HEK293 (cell line): ENCODE measurements around the gene UTS2.

Experiments used
- CTCF ChIA-PET: fragments of 350-600 bp; formaldehyde crosslinking; extraction: SDS; loops from one replicate; lab custom pipeline; 2021; ENCODE audit warnings: antibody characterized with exemption; lab: Yijun Ruan, JAX
- POLR2A ChIA-PET: fragments of 300-600 bp; formaldehyde crosslinking; extraction: SDS; loops from one replicate; lab custom pipeline; 2020; ENCODE audit warnings: antibody characterized with exemption, inconsistent platforms; lab: Yijun Ruan, JAX
- H3K27ac ChIP-seq: fragments of 200-500 bp; sonication (Bioruptor generic); 2 replicates; pipeline ENCODE4 v1.5.1; 2014; ENCODE audit warnings: low read depth, low read length, control low read depth, inconsistent platforms; ENCODE audit errors: extremely low read depth
- H3K36me3 ChIP-seq, 2 experiments: fragments of 200-500 bp in 1 of 2; sonication (Bioruptor generic) in 1 of 2; 1 replicate in 1 of 2; 2 replicates in 1 of 2; pipeline ENCODE4 v1.5.1; 2014 to 2017; ENCODE audit warnings: inconsistent platforms in 2 of 2, low read length in 2 of 2; ENCODE audit not compliant: control insufficient read depth in 2 of 2, insufficient read depth in 1 of 2
- H3K4me1 ChIP-seq: fragments of 200-500 bp; sonication (Bioruptor generic); 2 replicates; pipeline ENCODE4 v1.5.1; 2014; ENCODE audit warnings: mild to moderate bottlenecking, low read length, inconsistent platforms; ENCODE audit not compliant: control insufficient read depth, insufficient read depth
- H3K4me3 ChIP-seq: 2 replicates; pipeline ENCODE4 v1.5.1; 2011; ENCODE audit warnings: low read depth, mild to moderate bottlenecking, control low read depth, low read length, moderate library complexity
- H3K9me3 ChIP-seq: fragments of 200-500 bp; sonication (Bioruptor generic); 2 replicates; pipeline ENCODE4 v1.5.1; 2014; ENCODE audit warnings: low read depth, low read length, inconsistent platforms; ENCODE audit not compliant: control insufficient read depth, insufficient read depth
- FEZF1 ChIP-seq: fragments of 450-650 bp; formaldehyde crosslinking; IDR thresholded peaks from 2 replicates; pipeline ENCODE4 v1.5.1; 2016; ENCODE audit warnings: missing biosample characterization, missing genetic modification characterization
- KLF7 ChIP-seq: fragments of 450-650 bp; formaldehyde crosslinking; IDR thresholded peaks from 2 replicates; pipeline ENCODE4 v1.5.1; 2016; ENCODE audit warnings: missing biosample characterization, missing genetic modification characterization, borderline replicate concordance
- OSR2 ChIP-seq: fragments of 450-650 bp; formaldehyde crosslinking; IDR thresholded peaks from 2 replicates; pipeline ENCODE4 v1.5.1; 2016; ENCODE audit warnings: missing biosample characterization, missing genetic modification characterization
- PATZ1 ChIP-seq: fragments of 450-650 bp; formaldehyde crosslinking; IDR thresholded peaks from 2 replicates; pipeline ENCODE4 v1.5.1; 2016; ENCODE audit warnings: missing biosample characterization, missing genetic modification characterization
- PRDM4 ChIP-seq: fragments of 450-650 bp; formaldehyde crosslinking; IDR thresholded peaks from 2 replicates; pipeline ENCODE4 v1.5.1; 2017; ENCODE audit warnings: missing biosample characterization, missing genetic modification characterization
- TCF7L2 ChIP-seq: IDR thresholded peaks from 2 replicates; pipeline ENCODE4 v1.6.1; 2011; ENCODE audit warnings: low read depth, mild to moderate bottlenecking, inconsistent platforms, low read length, moderate library complexity, borderline replicate concordance
- ZBTB8A ChIP-seq: fragments of 450-650 bp; formaldehyde crosslinking; IDR thresholded peaks from 2 replicates; pipeline ENCODE4 v1.5.1; 2016; ENCODE audit warnings: missing biosample characterization, missing genetic modification characterization
- ZNF10 ChIP-seq: fragments of 450-650 bp; formaldehyde crosslinking; IDR thresholded peaks from 2 replicates; pipeline ENCODE4 v1.5.1; 2017; ENCODE audit warnings: missing biosample characterization, missing genetic modification characterization
- ZNF132 ChIP-seq: fragments of 450-650 bp; formaldehyde crosslinking; IDR thresholded peaks from 2 replicates; pipeline ENCODE4 v1.5.1; 2017; ENCODE audit warnings: missing biosample characterization, missing genetic modification characterization, borderline replicate concordance
- ZNF157 ChIP-seq: fragments of 450-650 bp; formaldehyde crosslinking; IDR thresholded peaks from 2 replicates; pipeline ENCODE4 v1.5.1; 2016; ENCODE audit warnings: missing biosample characterization, missing genetic modification characterization
- ZNF341 ChIP-seq: fragments of 450-650 bp; formaldehyde crosslinking; IDR thresholded peaks from 2 replicates; pipeline ENCODE4; 2016; ENCODE audit warnings: low read depth, missing biosample characterization, missing genetic modification characterization
- ZNF350 ChIP-seq: fragments of 450-650 bp; formaldehyde crosslinking; IDR thresholded peaks from 2 replicates; pipeline ENCODE4 v1.5.0; 2017; ENCODE audit warnings: missing biosample characterization, mild to moderate bottlenecking, missing genetic modification characterization
- ZNF48 ChIP-seq: fragments of 450-650 bp; formaldehyde crosslinking; IDR thresholded peaks from 2 replicates; pipeline ENCODE4 v1.5.1; 2016; ENCODE audit warnings: missing biosample characterization, missing genetic modification characterization
- ZNF488 ChIP-seq: fragments of 450-650 bp; formaldehyde crosslinking; IDR thresholded peaks from 2 replicates; pipeline ENCODE4 v1.5.1; 2016; ENCODE audit warnings: missing biosample characterization, missing genetic modification characterization
- ZNF521 ChIP-seq: fragments of 450-650 bp; formaldehyde crosslinking; IDR thresholded peaks from 2 replicates; pipeline ENCODE4 v1.5.1; 2017; ENCODE audit warnings: missing biosample characterization, mild to moderate bottlenecking, missing genetic modification characterization
- ZNF660 ChIP-seq: fragments of 450-650 bp; IDR thresholded peaks from 2 replicates; pipeline ENCODE4 v1.5.1; 2018; ENCODE audit warnings: missing biosample characterization, mild to moderate bottlenecking, missing genetic modification characterization

Gene UTS2

GRCh38 chr1:7852804-7853683 lies at the start of gene UTS2:
Gene UTS2, minus strand, starts transcription at chr1:7853065. Its CDS starts 62 bp downstream, at chr1:7853003.
- Histone ChIP-seq H3K36me3 (no peaks in the 10 kb centered on the region), H3K9me3 (no peaks in the 10 kb centered on the region), H3K27ac (no peak within 1 kb of the TSS), H3K4me1 (peaks cover 4% of the 10 kb centered on the region; the same call in 1 of the 2 replicates)
- ChIA-PET CTCF (interaction anchor here (0.8 kb wide), 1 partner anchor 51 kb away, joined by 3 read pairs; no protein-coding TSS in a partner anchor), POLR2A (no interaction called here)
- peak; percentile 65 for TF ChIP-seq TCF7L2
- TF ChIP-seq OSR2 (tag by site-specific recombination) = peak; percentile 33; the same call in 1 of the 2 replicates
- no peak for TF ChIP-seq ZNF157 (tag by site-specific recombination)
- TF ChIP-seq ZNF48 = no peak
- TF ChIP-seq FEZF1 (tag by site-specific recombination) = 0 out of 2 replicates have a peak, but pooled peaks have one; percentile 19
- TF ChIP-seq ZNF488 = no peak
- no peak for TF ChIP-seq ZNF660
- no peak for TF ChIP-seq PATZ1 (tag by site-specific recombination)
- no peak for TF ChIP-seq KLF7 (tag by site-specific recombination)
- no peak for TF ChIP-seq PRDM4 (tag by site-specific recombination)
- TF ChIP-seq ZNF350 = no peak
- no peak for TF ChIP-seq ZNF521
- TF ChIP-seq, all 188 proteins: peak for 3
- H3K4me3 ChIP-seq = no peak within 1 kb of the TSS

DNA sequence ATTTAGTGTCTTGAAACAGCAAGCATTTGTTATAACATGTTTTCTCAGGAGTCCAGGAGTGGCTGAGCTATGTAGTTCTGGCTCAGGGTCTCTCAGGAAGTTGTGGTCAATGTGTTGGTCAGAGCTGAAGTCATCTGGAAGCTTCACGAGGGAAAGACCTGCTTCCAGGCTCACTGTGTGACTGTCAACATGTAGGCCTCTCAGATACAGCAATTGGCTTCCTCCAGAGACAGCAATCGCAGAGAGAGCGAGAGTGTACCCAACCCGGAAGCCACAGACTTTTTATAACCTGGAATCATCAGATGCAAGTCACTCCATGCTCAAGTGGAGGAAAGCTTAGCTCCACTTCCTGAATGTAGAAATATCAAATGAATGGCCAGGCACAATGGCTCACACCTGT lies 46.9 kb upstream of the UTS2 start:
- no peaks in the 10 kb centered on the region for H3K9me3 ChIP-seq
- CTCF ChIA-PET = interaction anchor here (0.7 to 3.3 kb wide), 5 partner anchors 41 to 961 kb away, joined by 3 to 10 read pairs (median 4); partner anchors contain the start of gene TNFRSF9
- H3K36me3 ChIP-seq = no peaks in the 10 kb centered on the region
- H3K4me3 ChIP-seq = no peak overlapping the region
- H3K27ac ChIP-seq = no peak overlapping the region
- POLR2A ChIA-PET = no interaction called here
- H3K4me1 ChIP-seq = no peaks in the 10 kb centered on the region
- no peak for TF ChIP-seq ZBTB8A (tag by site-specific recombination)
- TF ChIP-seq ZNF132 (tag by site-specific recombination) = no peak
- TF ChIP-seq, all 188 proteins: peak for 0

GRCh38 chr1:7898962-7899361 lies 46.1 kb upstream of the UTS2 start:
- Histone ChIP-seq H3K4me3 (no peak overlapping the region), H3K36me3 (no peaks in the 10 kb centered on the region), H3K4me1 (no peaks in the 10 kb centered on the region), H3K27ac (no peak overlapping the region), H3K9me3 (no peaks in the 10 kb centered on the region)
- ChIA-PET POLR2A (no interaction called here), CTCF (interaction anchor here (0.8 to 3.3 kb wide), 2 partner anchors 91 to 231 kb away, joined by 4 to 10 read pairs; no protein-coding TSS in a partner anchor)
- TF ChIP-seq ZNF10 (tag by site-specific recombination) (no peak), ZNF341 (tag by site-specific recombination) (peak; percentile 26; the same call in 1 of the 2 replicates)
